Osteoblast (primary cell): ENCODE results near the gene LCN6. TPM values are rescaled to one million over a fixed set of nuclear protein-coding genes. Genes with fewer than 3 reads are reported as not detected.
"Not testable (repeated sequence)": the region's sequence is repeated elsewhere in the genome, so short reads cannot be mapped to it uniquely, and the experiment has no call there.

ENCODE experiments used
- DNase-seq: peaks from one replicate; pipeline ENCODE4 v3.0.0; 2011; ENCODE audit warnings: low spot score, mixed read lengths; ENCODE audit not compliant: insufficient read length; ENCODE audit errors: missing footprints
- H2AFZ ChIP-seq: 2 replicates; pipeline ENCODE4 v1.6.0; 2011; ENCODE audit warnings: mild to moderate bottlenecking, low read length
- H3K27ac ChIP-seq: 2 replicates; pipeline ENCODE4 v1.5.1; 2011; ENCODE audit warnings: mild to moderate bottlenecking, low read depth, low read length, moderate library complexity
- H3K27me3 ChIP-seq: 2 replicates; pipeline ENCODE4 v1.6.0; 2012; ENCODE audit warnings: mild to moderate bottlenecking, control low read depth, inconsistent platforms, low read length, moderate library complexity; ENCODE audit not compliant: insufficient read depth
- H3K36me3 ChIP-seq: 2 replicates; pipeline ENCODE4 v1.5.1; 2011; ENCODE audit warnings: mild to moderate bottlenecking, low read length, control low read depth, moderate library complexity; ENCODE audit not compliant: insufficient read depth
- H3K4me1 ChIP-seq: 2 replicates; pipeline ENCODE4 v1.5.1; 2011; ENCODE audit warnings: mild to moderate bottlenecking, low read length, control low read depth, moderate library complexity; ENCODE audit not compliant: insufficient read depth
- H3K4me2 ChIP-seq: 2 replicates; pipeline ENCODE4 v1.6.0; 2011; ENCODE audit warnings: mild to moderate bottlenecking, low read length; ENCODE audit not compliant: insufficient read depth
- H3K4me3 ChIP-seq: fragments of 200-600 bp; sonication (generic); 3 replicates; pipeline ENCODE4 v1.5.1; 2012; ENCODE audit warnings: mild to moderate bottlenecking, low read length, inconsistent platforms; ENCODE audit not compliant: insufficient read depth
- H3K79me2 ChIP-seq: 2 replicates; pipeline ENCODE4 v1.6.0; 2012; ENCODE audit warnings: mild to moderate bottlenecking, low read length, control low read depth, inconsistent platforms; ENCODE audit not compliant: insufficient read depth
- H3K9me3 ChIP-seq: 2 replicates; pipeline ENCODE4 v1.5.1; 2011; ENCODE audit warnings: low read depth, low read length, control low read depth
- H4K20me1 ChIP-seq: 2 replicates; pipeline ENCODE4 v1.6.0; 2012; ENCODE audit warnings: mild to moderate bottlenecking, low read length, control low read depth; ENCODE audit not compliant: insufficient read depth
- CTCF ChIP-seq: IDR thresholded peaks from 2 replicates; pipeline ENCODE4 v1.5.1; 2011; ENCODE audit warnings: mild to moderate bottlenecking, low read depth, low read length, moderate library complexity; ENCODE audit errors: extremely low read depth
- total RNA-seq: library from RNA; depleted of rRNA; stranded (reverse); fragments of >200 nt; gene quantifications from 2 replicates; pipeline ENCODE4 v1.2.3, GENCODE V29; 2012

LCN6 gene
- total RNA-seq, 1 donor: not detected

- peaks cover 11% of the 10 kb centered on the region for H3K79me2 ChIP-seq
- H2AFZ ChIP-seq: peak overlapping the region; percentile 85
- peak; percentile 90 for TF ChIP-seq CTCF
- peaks cover 11% of the 10 kb centered on the region for H3K27me3 ChIP-seq
- peak overlapping the region; percentile 68 for H3K27ac ChIP-seq
- H4K20me1 ChIP-seq: peaks cover 18% of the 10 kb centered on the region
- no peaks in the 10 kb centered on the region for H3K9me3 ChIP-seq
- H3K4me1 ChIP-seq: peaks cover 15% of the 10 kb centered on the region
- peaks cover 6% of the 10 kb centered on the region for H3K36me3 ChIP-seq
- DNase-seq: peak; percentile 87
- H3K4me2 ChIP-seq: peak overlapping the region; percentile 99
- H3K4me3 ChIP-seq: peak overlapping the region; percentile 97
Observed at GRCh38 chr9:136791516-136792276, 43.4 kb upstream of the LCN6 start.

DNA sequence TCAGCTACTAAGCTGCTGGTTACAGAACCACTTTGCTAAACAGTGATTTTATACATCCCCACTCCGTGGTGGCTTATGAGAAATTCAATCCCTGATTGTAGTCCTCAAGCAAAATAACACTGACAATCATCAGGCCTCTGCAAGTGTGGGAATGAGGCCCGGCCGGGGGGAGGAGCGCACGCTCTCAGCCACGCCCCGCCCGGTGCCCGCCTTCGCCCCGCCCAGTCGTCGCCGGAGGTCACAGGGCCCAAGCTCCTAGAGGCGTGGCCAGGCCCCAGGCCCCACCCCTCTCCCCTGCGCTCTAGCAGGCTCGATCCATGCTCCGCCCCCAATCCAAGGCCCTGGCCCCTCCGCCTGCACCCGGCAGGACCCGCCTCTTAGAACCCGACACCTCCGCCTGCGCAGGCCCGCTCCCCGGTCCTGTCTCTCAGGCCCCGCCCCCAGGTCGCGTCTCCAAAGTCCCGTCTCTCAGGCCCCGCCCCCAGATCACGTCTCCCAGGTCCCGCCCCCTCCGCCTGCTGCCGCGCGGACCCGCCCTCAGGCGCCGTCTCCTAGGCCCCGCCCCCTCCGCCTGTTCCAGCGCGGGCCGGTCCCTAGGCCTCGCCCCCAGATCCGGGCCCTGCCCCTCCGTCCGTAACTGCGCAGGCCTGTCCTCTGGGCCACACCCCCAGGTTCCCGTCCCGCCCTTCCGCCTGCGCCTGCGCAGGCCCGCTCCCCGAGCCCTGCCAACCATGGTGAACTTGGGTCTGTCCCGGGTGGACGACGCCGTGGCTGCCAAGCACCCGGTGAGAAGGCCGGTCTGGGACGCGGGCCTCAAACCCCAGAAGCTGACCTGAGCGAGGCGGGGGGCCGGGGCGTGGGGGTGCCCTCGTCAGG is 42.6 kb upstream of the LCN6 start, which contains the start of gene TMEM141:
Gene TMEM141 (plus strand): TSS at position 705 of the 876 bp plus-strand sequence. CDS start 27 bp downstream, at position 732.
- Histone ChIP-seq H3K4me2 (peak within 1 kb of the TSS; percentile 99), H3K27me3 (peaks cover 4% of the 10 kb centered on the region), H3K4me3 (peak within 1 kb of the TSS; percentile 97), H3K9me3 (no peaks in the 10 kb centered on the region), H3K4me1 (peaks cover 15% of the 10 kb centered on the region), H3K36me3 (peaks cover 6% of the 10 kb centered on the region), H3K27ac (peak within 1 kb of the TSS; percentile 68), H3K79me2 (peaks cover 11% of the 10 kb centered on the region), H2AFZ (peak within 1 kb of the TSS; percentile 85), H4K20me1 (peaks cover 18% of the 10 kb centered on the region)
- DNase-seq: peak; percentile 100
- TF ChIP-seq CTCF: no peak

DNA sequence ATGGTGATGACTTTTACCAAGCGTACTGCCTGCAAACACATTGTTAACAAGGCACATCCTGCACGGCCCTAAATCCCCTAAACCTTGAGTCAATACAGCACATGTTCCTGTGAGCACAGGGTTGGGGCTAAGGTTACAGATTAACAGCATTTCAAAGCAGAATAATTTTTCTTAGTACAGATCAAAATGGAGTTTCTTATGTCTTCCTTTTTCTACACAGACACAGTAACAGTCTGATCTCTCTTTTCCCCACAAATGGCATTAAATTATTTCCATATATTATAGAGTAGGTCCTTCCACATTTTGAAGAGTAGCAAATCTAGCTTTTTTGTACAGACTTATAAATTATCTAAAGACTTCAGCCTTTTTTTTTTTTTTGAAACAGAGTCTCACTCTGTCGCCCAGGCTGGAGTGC is 41.2 kb upstream of the LCN6 start:
- no peak for DNase-seq
- TF ChIP-seq CTCF: no peak
- Histone ChIP-seq H3K36me3 (peaks cover 6% of the 10 kb centered on the region), H3K27ac (no peak overlapping the region), H4K20me1 (peaks cover 18% of the 10 kb centered on the region), H3K79me2 (peaks cover 11% of the 10 kb centered on the region), H3K27me3 (no peaks in the 10 kb centered on the region), H3K4me1 (peaks cover 15% of the 10 kb centered on the region), H2AFZ (no peak overlapping the region), H3K9me3 (no peaks in the 10 kb centered on the region), H3K4me2 (no peak overlapping the region), H3K4me3 (no peak overlapping the region)

DNA sequence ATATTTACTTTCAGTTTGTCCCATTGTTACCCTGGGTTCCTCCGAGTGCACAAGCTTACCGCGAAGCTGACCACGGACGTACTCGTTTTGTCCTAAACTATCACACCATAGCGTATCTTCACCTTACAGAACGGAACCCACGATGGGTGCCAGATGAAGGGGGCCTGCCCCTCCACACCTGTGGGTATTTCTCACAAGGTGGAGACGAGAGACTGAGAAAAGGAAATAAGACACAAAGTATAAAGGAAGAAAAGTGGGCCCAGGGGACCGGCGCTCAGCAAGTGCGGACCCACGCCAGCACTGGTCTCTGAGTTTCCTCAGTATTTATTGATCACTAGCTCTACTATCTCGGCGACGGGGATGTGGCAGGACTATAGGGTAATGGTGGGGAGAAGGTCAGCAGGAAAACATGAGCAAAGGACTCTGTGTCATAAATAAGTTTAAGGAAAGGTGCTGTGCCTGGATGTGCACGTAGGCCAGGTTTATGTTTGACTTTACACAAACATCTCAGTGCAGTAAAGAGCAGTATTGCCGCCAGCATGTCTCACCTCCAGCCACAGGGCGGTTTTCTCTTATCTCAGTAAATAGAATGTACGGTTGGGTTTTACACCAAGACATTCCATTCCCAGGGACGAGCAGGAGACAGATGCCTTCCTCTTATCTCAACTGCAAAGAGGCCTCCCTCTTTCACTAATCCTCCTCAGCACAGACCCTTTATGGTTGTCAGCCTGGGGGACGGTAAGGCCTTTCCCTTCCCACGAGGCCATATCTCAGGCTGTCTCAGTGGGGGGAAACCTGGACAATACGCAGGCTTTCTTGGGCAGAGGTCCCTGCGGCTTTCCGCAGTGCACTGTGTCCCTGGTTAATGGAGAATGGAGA is 40.6 kb upstream of the LCN6 start:
- H3K27me3 ChIP-seq, DNase-seq, H3K27ac ChIP-seq, H3K4me2 ChIP-seq, H3K9me3 ChIP-seq, H3K36me3 ChIP-seq, H2AFZ ChIP-seq, H3K4me3 ChIP-seq: not testable (repeated sequence)
- Histone ChIP-seq H3K4me1 (peaks cover 15% of the 10 kb centered on the region), H3K79me2 (peaks cover 11% of the 10 kb centered on the region), H4K20me1 (peaks cover 18% of the 10 kb centered on the region)
